Endodermal cell (in vitro differentiated cells): ENCODE data around the gene SEC11C. TPM values are rescaled to one million over a fixed set of nuclear protein-coding genes. Genes with fewer than 3 reads are reported as not detected.

ENCODE experiments used
- DNase-seq: peaks from one replicate; pipeline ENCODE4 v3.0.0-alpha.2; 2017
- H3K27ac ChIP-seq: 2 replicates; pipeline ENCODE4 v1.5.1; 2013; ENCODE audit warnings: mild to moderate bottlenecking, low read depth, low read length, moderate library complexity
- H3K27me3 ChIP-seq: 2 replicates; pipeline ENCODE4 v1.6.1; 2013; ENCODE audit warnings: mild to moderate bottlenecking, low read length, moderate library complexity; ENCODE audit not compliant: insufficient read depth, control insufficient read depth, poor library complexity, severe bottlenecking
- H3K36me3 ChIP-seq: 2 replicates; pipeline ENCODE4 v1.7.0; 2013; ENCODE audit warnings: mild to moderate bottlenecking, low read length, moderate library complexity; ENCODE audit not compliant: control insufficient read depth, insufficient read depth
- H3K4me1 ChIP-seq: one replicate; pipeline ENCODE4 v1.7.0; 2013; ENCODE audit warnings: low read length; ENCODE audit not compliant: control insufficient read depth, insufficient read depth
- H3K4me3 ChIP-seq: 2 replicates; pipeline ENCODE4 v1.5.1; 2013; ENCODE audit warnings: mild to moderate bottlenecking, low read length, moderate library complexity
- H3K9ac ChIP-seq: 2 replicates; pipeline ENCODE4 v1.6.1; 2013; ENCODE audit warnings: mild to moderate bottlenecking, low read length, moderate library complexity; ENCODE audit not compliant: poor library complexity, severe bottlenecking; ENCODE audit errors: extremely low read depth
- H3K9me3 ChIP-seq: 2 replicates; pipeline ENCODE4 v1.6.1; 2013; ENCODE audit warnings: mild to moderate bottlenecking, low read length, moderate library complexity; ENCODE audit not compliant: control insufficient read depth
- H3K27ac Mint-ChIP-seq: 2 replicates; pipeline ENCODE4 v1.8.0; 2020; ENCODE audit warnings: mixed read lengths
- H3K27me3 Mint-ChIP-seq: 2 replicates; pipeline ENCODE4 v1.8.0; 2021; ENCODE audit warnings: mild to moderate bottlenecking, mixed read lengths; ENCODE audit not compliant: insufficient read depth
- H3K36me3 Mint-ChIP-seq: 2 replicates; pipeline ENCODE4 v1.8.0; 2020; ENCODE audit warnings: low read depth, mixed read lengths
- H3K4me1 Mint-ChIP-seq: 2 replicates; pipeline ENCODE4 v1.8.0; 2020; ENCODE audit warnings: mixed read lengths
- H3K4me3 Mint-ChIP-seq: 2 replicates; pipeline ENCODE4 v1.8.0; 2020; ENCODE audit warnings: mild to moderate bottlenecking, moderate library complexity, mixed read lengths
- H3K9me3 Mint-ChIP-seq: 2 replicates; pipeline ENCODE4 v1.8.0; 2020; ENCODE audit warnings: mild to moderate bottlenecking, mixed read lengths
- WGBS, 2 experiments: methylation state at CpG; one replicate each; pipeline versions ENCODE4 v1.1.5 to v1.1.7; 2013; ENCODE audit warnings: missing lambda C conversion rate in 2 of 2, mixed read lengths in 1 of 2; ENCODE audit not compliant: insufficient coverage in 1 of 2, insufficient read length in 1 of 2; 5-methylcytosine and 5-hydroxymethylcytosine counted together
- total RNA-seq, 2 donors: library from RNA; stranded (reverse); fragmentation: NEBNext Ultra II Directional in 1 of 2; extraction: Animal tissue kit (Norgen Biotek cat#: 25700) in 1 of 2; gene quantifications; 2 replicates in 1 of 2; 3 replicates in 1 of 2; pipeline ENCODE4 v1.2.1, GENCODE V29; 2021
- TF ChIP-seq, protein P1 (sequence below): fragments of 200-600 bp; sonication (generic); conservative IDR thresholded peaks from 2 replicates; pipeline ENCODE4 v1.5.0; 2021; ENCODE audit warnings: antibody characterized with exemption, mild to moderate bottlenecking

SEC11C gene
- total RNA-seq, 2 donors from 2014 or later, result 38.7 to 39.9 TPM

- Mint-ChIP-seq H3K4me3 (no peak overlapping the region), H3K9me3 (no peaks in the 10 kb centered on the region), H3K27ac (no peak overlapping the region), H3K27me3 (peaks cover 62% of the 10 kb centered on the region), H3K36me3 (no peaks in the 10 kb centered on the region), H3K4me1 (no peaks in the 10 kb centered on the region)
- peaks cover 63% of the 10 kb centered on the region for H3K27me3 ChIP-seq
- no peaks in the 10 kb centered on the region for H3K9me3 ChIP-seq
- 80% methylated on average over 1 of the region's 1 CpG; no CpG with 5 or more reads in 1 of the 2 experiments for WGBS, 2 experiments
- H3K4me1 ChIP-seq, result no peaks in the 10 kb centered on the region
- H3K36me3 ChIP-seq, result no peaks in the 10 kb centered on the region
- no peak for DNase-seq
- TF ChIP-seq, protein P1, sequence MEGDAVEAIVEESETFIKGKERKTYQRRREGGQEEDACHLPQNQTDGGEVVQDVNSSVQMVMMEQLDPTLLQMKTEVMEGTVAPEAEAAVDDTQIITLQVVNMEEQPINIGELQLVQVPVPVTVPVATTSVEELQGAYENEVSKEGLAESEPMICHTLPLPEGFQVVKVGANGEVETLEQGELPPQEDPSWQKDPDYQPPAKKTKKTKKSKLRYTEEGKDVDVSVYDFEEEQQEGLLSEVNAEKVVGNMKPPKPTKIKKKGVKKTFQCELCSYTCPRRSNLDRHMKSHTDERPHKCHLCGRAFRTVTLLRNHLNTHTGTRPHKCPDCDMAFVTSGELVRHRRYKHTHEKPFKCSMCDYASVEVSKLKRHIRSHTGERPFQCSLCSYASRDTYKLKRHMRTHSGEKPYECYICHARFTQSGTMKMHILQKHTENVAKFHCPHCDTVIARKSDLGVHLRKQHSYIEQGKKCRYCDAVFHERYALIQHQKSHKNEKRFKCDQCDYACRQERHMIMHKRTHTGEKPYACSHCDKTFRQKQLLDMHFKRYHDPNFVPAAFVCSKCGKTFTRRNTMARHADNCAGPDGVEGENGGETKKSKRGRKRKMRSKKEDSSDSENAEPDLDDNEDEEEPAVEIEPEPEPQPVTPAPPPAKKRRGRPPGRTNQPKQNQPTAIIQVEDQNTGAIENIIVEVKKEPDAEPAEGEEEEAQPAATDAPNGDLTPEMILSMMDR, result no peak
- no peak overlapping the region for H3K27ac ChIP-seq
- no peak overlapping the region for H3K9ac ChIP-seq
- no peak overlapping the region for H3K4me3 ChIP-seq
Observed at GRCh38 chr18:59124370-59124704, 15.3 kb upstream of the SEC11C start.

DNA sequence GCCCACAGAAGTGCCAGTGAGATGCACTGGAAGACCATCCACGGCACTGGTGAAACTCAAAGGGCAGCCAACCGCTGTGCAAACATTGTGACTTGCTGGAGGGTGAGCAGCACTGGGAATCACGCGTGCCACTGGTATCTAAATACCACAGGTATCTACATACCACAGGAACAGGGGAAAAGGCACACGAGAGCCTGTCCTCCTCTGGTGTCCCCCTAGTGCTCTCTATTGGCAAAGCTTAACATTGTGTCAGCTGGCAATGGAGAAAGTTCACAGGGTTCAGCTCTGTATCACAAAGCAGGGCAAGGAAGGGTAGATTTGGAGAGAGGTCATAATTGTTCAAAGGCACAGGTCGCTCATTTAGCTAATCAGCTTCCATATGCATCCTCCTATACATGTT lies 12.6 kb upstream of the SEC11C start:
- Mint-ChIP-seq H3K36me3 (no peaks in the 10 kb centered on the region), H3K4me1 (no peaks in the 10 kb centered on the region), H3K27me3 (peaks cover 60% of the 10 kb centered on the region), H3K27ac (no peak overlapping the region), H3K4me3 (no peak overlapping the region), H3K9me3 (no peaks in the 10 kb centered on the region)
- no peaks in the 10 kb centered on the region for H3K36me3 ChIP-seq
- H3K4me3 ChIP-seq, result no peak overlapping the region
- peaks cover 75% of the 10 kb centered on the region for H3K27me3 ChIP-seq
- H3K4me1 ChIP-seq, result no peaks in the 10 kb centered on the region
- 68 to 72% methylated on average over 3 to 6 of the region's 6 CpGs for WGBS, 2 experiments
- DNase-seq, result peak; percentile 60
- H3K9me3 ChIP-seq, result no peaks in the 10 kb centered on the region
- H3K9ac ChIP-seq, result no peak overlapping the region
- no peak overlapping the region for H3K27ac ChIP-seq
- TF ChIP-seq, protein P1, result peak; percentile 56

DNA sequence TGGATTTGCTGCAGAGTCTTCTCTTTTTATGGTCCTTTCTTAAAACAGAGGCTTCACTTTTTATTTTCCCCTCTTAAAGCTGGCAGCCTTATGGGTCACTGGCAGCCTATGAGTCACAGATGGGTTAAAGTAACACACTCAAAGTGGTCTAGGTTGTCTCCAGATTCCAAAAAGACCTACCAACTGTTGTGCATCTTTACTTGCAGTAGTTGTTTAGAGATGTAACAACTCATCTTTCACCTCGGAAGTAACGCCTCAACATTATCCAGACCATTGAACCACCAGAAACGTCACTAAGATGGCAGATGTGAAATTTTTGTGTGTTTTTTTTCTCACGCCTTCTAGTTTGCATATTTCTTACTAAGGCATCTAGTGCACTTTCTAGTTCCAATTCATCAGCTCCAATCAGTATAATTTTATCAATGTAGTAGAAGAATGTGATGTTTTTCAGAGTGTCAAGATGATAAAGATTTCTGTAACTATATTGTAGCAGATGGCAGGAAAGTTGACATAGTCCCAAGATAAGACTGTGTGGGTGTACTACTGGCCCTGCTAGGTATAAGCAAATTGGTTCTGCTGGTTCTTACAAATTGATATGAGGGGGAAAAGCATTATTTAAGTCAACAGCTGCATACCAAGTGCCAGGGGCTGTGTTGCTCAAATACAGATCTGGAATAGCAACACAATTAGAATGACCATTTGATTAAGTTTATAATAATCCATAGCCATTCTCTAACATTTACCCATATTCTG lies 9.6 kb upstream of the SEC11C start:
- no peaks in the 10 kb centered on the region for H3K36me3 Mint-ChIP-seq

More for the DNA sequence above, 9.6 kb upstream of the SEC11C start:
- H3K27me3 ChIP-seq, result peaks cover 81% of the 10 kb centered on the region
- DNase-seq, result no peak
- Mint-ChIP-seq H3K9me3 (no peaks in the 10 kb centered on the region), H3K4me1 (no peaks in the 10 kb centered on the region), H3K27ac (no peak overlapping the region), H3K27me3 (peaks cover 69% of the 10 kb centered on the region), H3K4me3 (no peak overlapping the region)
- TF ChIP-seq, protein P1, result no peak
- H3K27ac ChIP-seq, result no peak overlapping the region
- H3K9ac ChIP-seq, result no peak overlapping the region
- H3K9me3 ChIP-seq, result no peaks in the 10 kb centered on the region
- no peak overlapping the region for H3K4me3 ChIP-seq
- WGBS, 2 experiments, result 80 to 90% methylated on average over 2 to 3 of the region's 4 CpGs
- no peaks in the 10 kb centered on the region for H3K4me1 ChIP-seq
- no peaks in the 10 kb centered on the region for H3K36me3 ChIP-seq
